IMR-90 (cell line): ENCODE measurements around the gene FFAR1. TPM values are rescaled to one million over a fixed set of nuclear protein-coding genes. Genes with fewer than 3 reads are reported as not detected.

ENCODE experiments used
- ATAC-seq: fragments of 200-7000 bp; cut with Tn5 transposase; 2 replicates; pipeline ENCODE4 v1.9.1; 2020; ENCODE audit warnings: low read depth, mild to moderate bottlenecking, moderate library complexity
- BruUV-seq: library from RNA; stranded (reverse); fragments of 400-500 nt; replicated peaks from 2 replicates; lab custom pipeline; 2021; lab: Mats Ljungman, UMichigan
- CTCF ChIA-PET: fragments of 300-600 bp; formaldehyde crosslinking; extraction: SDS; loops from one replicate; lab custom pipeline; 2021; ENCODE audit warnings: antibody characterized with exemption; lab: Yijun Ruan, JAX
- POLR2A ChIA-PET: fragments of 300-600 bp; sonication (Branson Sonifier 250); formaldehyde crosslinking; loops from one replicate; lab custom pipeline; 2022; ENCODE audit warnings: antibody characterized with exemption; ENCODE audit not compliant: unreplicated experiment; lab: Charles Lee
- DNase-seq: peaks from one replicate; pipeline ENCODE4 v3.0.0; 2013
- H2AFZ ChIP-seq: replicated peaks from 2 replicates; pipeline ENCODE3; 2013; ENCODE audit warnings: low read length, mild to moderate bottlenecking; ENCODE audit not compliant: poor library complexity
- H2AK5ac ChIP-seq: 2 replicates; pipeline ENCODE4 v1.6.1; 2013; ENCODE audit warnings: low read depth, low read length, inconsistent platforms
- H2AK9ac ChIP-seq: replicated peaks from 2 replicates; pipeline ENCODE3; 2013; ENCODE audit warnings: mild to moderate bottlenecking, low read depth, low read length, moderate library complexity; ENCODE audit not compliant: poor library complexity
- H2BK120ac ChIP-seq: 2 replicates; pipeline ENCODE4 v1.6.1; 2013; ENCODE audit warnings: low read depth, low read length, inconsistent platforms
- H2BK15ac ChIP-seq: 3 replicates; pipeline ENCODE4 v1.6.1; 2013; ENCODE audit warnings: low read depth, low read length, inconsistent platforms
- H2BK20ac ChIP-seq: 2 replicates; pipeline ENCODE4 v1.6.1; 2013; ENCODE audit warnings: low read depth, mild to moderate bottlenecking, inconsistent platforms, low read length, moderate library complexity
- H2BK5ac ChIP-seq: 2 replicates; pipeline ENCODE4 v1.6.1; 2013; ENCODE audit warnings: mild to moderate bottlenecking, low read depth, low read length, inconsistent platforms; ENCODE audit not compliant: poor library complexity, severe bottlenecking
- H3K14ac ChIP-seq: replicated peaks from 2 replicates; pipeline ENCODE4 v1.6.1; 2013; ENCODE audit warnings: low read depth, low read length, inconsistent platforms
- H3K18ac ChIP-seq: 2 replicates; pipeline ENCODE4 v1.6.1; 2013; ENCODE audit warnings: low read depth, low read length, control low read depth
- H3K23ac ChIP-seq: 2 replicates; pipeline ENCODE4 v1.6.1; 2013; ENCODE audit warnings: low read depth, low read length, inconsistent platforms
- H3K27ac ChIP-seq: 2 replicates; pipeline ENCODE4 v1.5.1; 2013; ENCODE audit warnings: mild to moderate bottlenecking, control low read depth, low read length; ENCODE audit not compliant: insufficient read depth
- H3K27me3 ChIP-seq: 2 replicates; pipeline ENCODE4 v1.6.1; 2013; ENCODE audit warnings: low read length; ENCODE audit not compliant: control insufficient read depth, insufficient read depth
- H3K36me3 ChIP-seq: 2 replicates; pipeline ENCODE4 v1.6.1; 2013; ENCODE audit warnings: low read length, mixed read lengths; ENCODE audit not compliant: control insufficient read depth, insufficient read depth
- H3K4ac ChIP-seq: 2 replicates; pipeline ENCODE4 v1.6.1; 2013; ENCODE audit warnings: low read depth, low read length, inconsistent platforms
- H3K4me1 ChIP-seq: 2 replicates; pipeline ENCODE4 v1.6.1; 2013; ENCODE audit warnings: low read length, mixed read lengths; ENCODE audit not compliant: control insufficient read depth, insufficient read depth
- H3K4me2 ChIP-seq: 2 replicates; pipeline ENCODE4 v1.6.1; 2013; ENCODE audit warnings: low read depth, mild to moderate bottlenecking, control low read depth, low read length, moderate library complexity
- H3K4me3 ChIP-seq: 2 replicates; pipeline ENCODE4 v1.5.1; 2013; ENCODE audit warnings: low read depth, mild to moderate bottlenecking, control low read depth, low read length, moderate library complexity; ENCODE audit not compliant: insufficient read depth
- H3K56ac ChIP-seq: 2 replicates; pipeline ENCODE4 v1.6.1; 2013; ENCODE audit warnings: low read length, inconsistent platforms; ENCODE audit not compliant: insufficient read depth; ENCODE audit errors: extremely low read depth
- H3K79me1 ChIP-seq, 2 experiments: 2 replicates each; pipeline ENCODE4 v1.6.1; 2013; ENCODE audit warnings: low read length in 2 of 2, inconsistent platforms in 1 of 2, low read depth in 1 of 2
- H3K9ac ChIP-seq: 2 replicates; pipeline ENCODE4 v1.6.1; 2013; ENCODE audit warnings: low read depth, low read length, control low read depth
- H3K9me1 ChIP-seq: 2 replicates; pipeline ENCODE4 v1.6.1; 2013; ENCODE audit warnings: low read length, inconsistent platforms; ENCODE audit not compliant: insufficient read depth
- H3K9me3 ChIP-seq: 2 replicates; pipeline ENCODE4 v1.6.1; 2013; ENCODE audit warnings: low read length; ENCODE audit not compliant: control insufficient read depth, insufficient read depth
- H4K20me1 ChIP-seq: 2 replicates; pipeline ENCODE4 v1.6.1; 2013; ENCODE audit warnings: low read length, inconsistent platforms; ENCODE audit not compliant: insufficient read depth
- H4K5ac ChIP-seq: 2 replicates; pipeline ENCODE4 v1.6.1; 2013; ENCODE audit warnings: mild to moderate bottlenecking, low read depth, low read length, control low read depth
- H4K8ac ChIP-seq, 2 experiments: 2 replicates each; pipeline ENCODE4 v1.6.1; 2013; ENCODE audit warnings: low read depth in 2 of 2, low read length in 2 of 2, control low read depth in 1 of 2, inconsistent platforms in 1 of 2
- H4K91ac ChIP-seq: 2 replicates; pipeline ENCODE4 v1.6.1; 2013; ENCODE audit warnings: low read depth, low read length, inconsistent platforms; ENCODE audit not compliant: insufficient read depth
- BHLHE40 ChIP-seq: fragments of 150-350 bp; IDR thresholded peaks from 2 replicates; pipeline ENCODE4 v1.6.1; 2016; ENCODE audit warnings: mild to moderate bottlenecking, low read depth, low read length
- CEBPB ChIP-seq: IDR thresholded peaks from 2 replicates; pipeline ENCODE4 v1.6.1; 2012; ENCODE audit warnings: low read depth, low read length, improper control_type of control experiment
- FOS ChIP-seq: fragments of 150-350 bp; IDR thresholded peaks from 2 replicates; pipeline ENCODE4 v1.6.1; 2016; ENCODE audit warnings: low read depth, low read length
- MAFK ChIP-seq: IDR thresholded peaks from 2 replicates; pipeline ENCODE4 v1.6.1; 2012; ENCODE audit warnings: low read depth, low read length, improper control_type of control experiment
- MAZ ChIP-seq: IDR thresholded peaks from 2 replicates; pipeline ENCODE4 v1.6.1; 2012; ENCODE audit warnings: low read depth, mild to moderate bottlenecking, low read length, improper control_type of control experiment, moderate library complexity, borderline replicate concordance
- MXI1 ChIP-seq: IDR thresholded peaks from 2 replicates; pipeline ENCODE4 v1.6.1; 2012; ENCODE audit warnings: low read depth, mild to moderate bottlenecking, low read length, moderate library complexity, borderline replicate concordance
- POLR2A ChIP-seq: IDR thresholded peaks from 2 replicates; pipeline ENCODE4 v1.6.1; 2012; ENCODE audit warnings: mild to moderate bottlenecking, low read depth, low read length
- RAD21 ChIP-seq: IDR thresholded peaks from 2 replicates; pipeline ENCODE4 v1.6.1; 2012; ENCODE audit warnings: low read length, improper control_type of control experiment
- RCOR1 ChIP-seq: IDR thresholded peaks from 2 replicates; pipeline ENCODE4 v1.6.1; 2012; ENCODE audit warnings: mild to moderate bottlenecking, low read length, improper control_type of control experiment; ENCODE audit not compliant: insufficient replicate concordance
- RFX5 ChIP-seq: IDR thresholded peaks from 2 replicates; pipeline ENCODE4 v1.8.0; 2012; ENCODE audit warnings: low read depth, mild to moderate bottlenecking, low read length, moderate library complexity
- SMC3 ChIP-seq: fragments of 150-350 bp; IDR thresholded peaks from 2 replicates; pipeline ENCODE4 v1.6.1; 2016; ENCODE audit warnings: low read depth, mild to moderate bottlenecking, antibody characterized with exemption, low read length, moderate library complexity
- WGBS, 2 experiments: methylation state at CpG; one replicate each; pipeline versions ENCODE4 v1.1.5 to v1.1.7; 2013; ENCODE audit warnings: missing lambda C conversion rate in 2 of 2; ENCODE audit not compliant: insufficient read length in 1 of 2; ENCODE audit errors: extremely low coverage in 2 of 2; 5-methylcytosine and 5-hydroxymethylcytosine counted together
- dilution Hi-C: fragments of 300-500 bp; cut with HindIII; formaldehyde crosslinking; loops from one replicate; pipeline ENCODE4 v1.14.3; 2018; ENCODE audit warnings: low sequenced_read_pairs; ENCODE audit not compliant: unreplicated experiment
- in situ Hi-C: fragments of 300-500 bp; cut with MboI; formaldehyde crosslinking; loops from 3 replicates; pipeline ENCODE4 v1.14.3; 2019; ENCODE audit warnings: low sequenced_read_pairs, inconsistent platforms, mixed read lengths
- intact Hi-C: fragments of 100-400 bp; cut with micrococcal nuclease; formaldehyde crosslinking; loops from 2 replicates; pipeline ENCODE4 v1.10.0; 2022
- polyA plus RNA-seq, 3 experiments: library from polyadenylated mRNA; depleted of rRNA; stranded (reverse); fragments of >200 nt; gene quantifications; 2 replicates each; pipeline ENCODE4 v1.2.3, GENCODE V29; 2012; ENCODE audit warnings: low replicate concordance in 1 of 3
- total RNA-seq: library from RNA; depleted of rRNA; stranded (reverse); fragments of >200 nt; gene quantifications from 2 replicates; pipeline ENCODE4 v1.2.3, GENCODE V29; 2012
- TF ChIP-seq, protein P1 (sequence below): fragments of 150-350 bp; IDR thresholded peaks from 2 replicates; pipeline ENCODE4 v1.6.1; 2016; ENCODE audit warnings: low read depth, mild to moderate bottlenecking, low read length, moderate library complexity, borderline replicate concordance
- TF ChIP-seq, protein P2 (sequence below): fragments of 150-350 bp; IDR thresholded peaks from 2 replicates; pipeline ENCODE4 v1.6.1; 2017; ENCODE audit warnings: mild to moderate bottlenecking, antibody characterized with exemption, low read length, low read depth

Gene FFAR1
- total and polyA plus RNA-seq, 2 of the 4 experiments (the other 2 are of a cell fraction) = not detected

DNA sequence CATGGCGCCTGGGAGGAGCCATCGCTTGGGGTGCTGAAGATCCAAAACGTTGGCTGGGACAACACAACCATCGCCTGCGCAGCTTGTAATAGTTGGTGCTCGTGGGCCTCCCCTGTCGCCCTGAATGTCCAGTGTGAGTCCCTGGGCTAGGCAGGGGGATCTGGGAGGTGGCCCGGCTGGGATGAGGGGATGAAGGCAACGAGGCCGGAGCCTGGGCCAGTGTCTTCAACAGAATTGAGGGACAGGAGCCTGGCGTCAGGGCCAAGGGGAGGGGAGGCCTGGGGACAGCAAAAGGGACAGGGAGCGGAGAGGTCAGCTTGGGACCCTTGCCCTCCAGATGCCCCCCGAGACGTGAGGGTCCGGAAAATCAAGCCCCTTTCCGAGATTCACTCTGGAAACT is 6.7 kb upstream of the FFAR1 start:
- TF ChIP-seq FOS (no peak), RAD21 (no peak), BHLHE40 (no peak), CEBPB (no peak), RCOR1 (no peak), SMC3 (no peak), MAFK (no peak), MXI1 (no peak), RFX5 (no peak), POLR2A (no peak), MAZ (no peak)
- TF ChIP-seq, protein P1, sequence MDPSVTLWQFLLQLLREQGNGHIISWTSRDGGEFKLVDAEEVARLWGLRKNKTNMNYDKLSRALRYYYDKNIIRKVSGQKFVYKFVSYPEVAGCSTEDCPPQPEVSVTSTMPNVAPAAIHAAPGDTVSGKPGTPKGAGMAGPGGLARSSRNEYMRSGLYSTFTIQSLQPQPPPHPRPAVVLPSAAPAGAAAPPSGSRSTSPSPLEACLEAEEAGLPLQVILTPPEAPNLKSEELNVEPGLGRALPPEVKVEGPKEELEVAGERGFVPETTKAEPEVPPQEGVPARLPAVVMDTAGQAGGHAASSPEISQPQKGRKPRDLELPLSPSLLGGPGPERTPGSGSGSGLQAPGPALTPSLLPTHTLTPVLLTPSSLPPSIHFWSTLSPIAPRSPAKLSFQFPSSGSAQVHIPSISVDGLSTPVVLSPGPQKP = no peak
- TF ChIP-seq, protein P2, sequence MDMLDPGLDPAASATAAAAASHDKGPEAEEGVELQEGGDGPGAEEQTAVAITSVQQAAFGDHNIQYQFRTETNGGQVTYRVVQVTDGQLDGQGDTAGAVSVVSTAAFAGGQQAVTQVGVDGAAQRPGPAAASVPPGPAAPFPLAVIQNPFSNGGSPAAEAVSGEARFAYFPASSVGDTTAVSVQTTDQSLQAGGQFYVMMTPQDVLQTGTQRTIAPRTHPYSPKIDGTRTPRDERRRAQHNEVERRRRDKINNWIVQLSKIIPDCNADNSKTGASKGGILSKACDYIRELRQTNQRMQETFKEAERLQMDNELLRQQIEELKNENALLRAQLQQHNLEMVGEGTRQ = no peak
- no peak overlapping the region for H2BK15ac ChIP-seq
- no peak overlapping the region for H4K5ac ChIP-seq
- H3K27me3 ChIP-seq = no peaks in the 10 kb centered on the region; the same call in 1 of the 2 replicates
- no peak for ATAC-seq
- H3K14ac ChIP-seq = no peak overlapping the region
- H3K4ac ChIP-seq = no peak overlapping the region
- no peaks in the 10 kb centered on the region for H4K20me1 ChIP-seq
- dilution Hi-C loops (no loop called here), in situ Hi-C loops (loop anchor here (25.0 kb wide), 1 partner anchor 246 kb away; the partner anchor contains the start of gene PMIS2), intact Hi-C loops (no loop called here)
- no peak overlapping the region for H2BK120ac ChIP-seq
- 70% methylated on average over 6 of the region's 16 CpGs; no CpG with 5 or more reads in 1 of the 2 experiments for WGBS, 2 experiments
- H2BK20ac ChIP-seq = no peak overlapping the region
- H2AK5ac ChIP-seq = no peak overlapping the region
- no peak overlapping the region for H3K4me3 ChIP-seq
- no peaks in the 10 kb centered on the region for H3K9me1 ChIP-seq
- no peak overlapping the region for H3K4me2 ChIP-seq
- H4K91ac ChIP-seq = no peak overlapping the region
- H3K9me3 ChIP-seq = no peaks in the 10 kb centered on the region
- H3K79me1 ChIP-seq = no peaks in the 10 kb centered on the region
- no peaks in the 10 kb centered on the region for H3K4me1 ChIP-seq
- no peak overlapping the region for H3K18ac ChIP-seq
- no peak for DNase-seq
- H3K56ac ChIP-seq = no peak overlapping the region
- H3K36me3 ChIP-seq = no peaks in the 10 kb centered on the region
- no peak overlapping the region for H3K27ac ChIP-seq
- no peak overlapping the region for H2AFZ ChIP-seq
- ChIA-PET POLR2A (no interaction called here), CTCF (no interaction called here)
- no peak overlapping the region for H2AK9ac ChIP-seq
- no peak overlapping the region for H3K23ac ChIP-seq
- no peak overlapping the region for H2BK5ac ChIP-seq
- H3K9ac ChIP-seq = no peak overlapping the region
- no TSS peak for BruUV-seq
- no peak overlapping the region for H4K8ac ChIP-seq
